CD4-positive, alpha-beta T cell treated with Interleukin-4 for 1 hour (primary cell): ENCODE data around the gene TMEM54.

Source experiments
- DNase-seq, 2 donors: peaks; one replicate each; pipeline ENCODE4 v3.0.0-alpha.2; 2020 to 2022

TMEM54 gene

GRCh38 chr1:32860566-32860965, 40.6 kb downstream of the TMEM54 start:
- DNase-seq: no peak

- DNase-seq: no peak
Measured at GRCh38 chr1:32859915-32860314, 41.3 kb downstream of the TMEM54 start.

GRCh38 chr1:32858791-32859190, 42.4 kb downstream of the TMEM54 start:
- DNase-seq: no peak

- DNase-seq: no peak
Measured at GRCh38 chr1:32858136-32858535, 43.1 kb downstream of the TMEM54 start.

GRCh38 chr1:32855861-32856617, 45.1 kb downstream of the TMEM54 start:
- no peak for DNase-seq

GRCh38 chr1:32848354-32849063, 52.7 kb downstream of the TMEM54 start:
- no peak for DNase-seq
